HuH-7.5 (cell line): ENCODE measurements around the gene INPP5A.
"Not testable (repeated sequence)": the region's sequence is repeated elsewhere in the genome, so short reads cannot be mapped to it uniquely, and the experiment has no call there.

Experiments
- DNase-seq: peaks from one replicate; pipeline ENCODE4 v3.0.0; 2011; ENCODE audit warnings: low spot score

The INPP5A gene

GRCh38 chr10:132548106-132548823 lies 10.7 kb downstream of the INPP5A start:
- DNase-seq, result no peak

- DNase-seq, result no peak
These were observed 11.3 kb downstream of the INPP5A start for GRCh38 chr10:132548869-132549268.

GRCh38 chr10:132549371-132549770 lies 11.8 kb downstream of the INPP5A start:
- DNase-seq, result no peak

- DNase-seq, result no peak
These were observed 12.9 kb downstream of the INPP5A start for GRCh38 chr10:132550366-132551092.

- DNase-seq, result no peak
These were observed 13.7 kb downstream of the INPP5A start for GRCh38 chr10:132551093-132551807.

GRCh38 chr10:132551808-132552130 lies 14.2 kb downstream of the INPP5A start:
- DNase-seq, result no peak

- not testable (repeated sequence) for DNase-seq
These were observed 15.0 kb downstream of the INPP5A start for GRCh38 chr10:132552635-132553034.

GRCh38 chr10:132553568-132553967 lies 16.0 kb downstream of the INPP5A start:
- not testable (repeated sequence) for DNase-seq

GRCh38 chr10:132554053-132554990 lies 16.7 kb downstream of the INPP5A start:
- DNase-seq, result no peak

- DNase-seq, result no peak
These were observed 17.5 kb downstream of the INPP5A start for GRCh38 chr10:132554991-132555647.

- no peak for DNase-seq
These were observed 18.3 kb downstream of the INPP5A start for GRCh38 chr10:132555648-132556575.

GRCh38 chr10:132556994-132557441 lies 19.4 kb downstream of the INPP5A start:
- no peak for DNase-seq

- DNase-seq, result no peak
These were observed 20.3 kb downstream of the INPP5A start for GRCh38 chr10:132557696-132558515.

GRCh38 chr10:132558516-132559413 lies 21.2 kb downstream of the INPP5A start:
- DNase-seq, result no peak

- no peak for DNase-seq
These were observed 22.0 kb downstream of the INPP5A start for GRCh38 chr10:132559538-132559937.

- DNase-seq, result no peak
These were observed 22.7 kb downstream of the INPP5A start for GRCh38 chr10:132560241-132560731.

GRCh38 chr10:132562177-132562915 lies 24.8 kb downstream of the INPP5A start:
- DNase-seq, result no peak
